Tibial nerve (tissue), 4 donors: ENCODE results near the gene ZNF467. TPM values are rescaled to one million over a fixed set of nuclear protein-coding genes. Genes with fewer than 3 reads are reported as not detected.

Experiments used
- DNase-seq, 2 donors: peaks; one replicate each; pipeline ENCODE4 v3.0.0-alpha.2; 2019; ENCODE audit warnings: low spot score in 2 of 2
- H3K27ac ChIP-seq, 4 donors: fragments of 200-600 bp; sonication (generic) in 3 of 4; one replicate each; pipeline ENCODE4 v1.5.1; 2017 to 2019; ENCODE audit warnings: mild to moderate bottlenecking in 1 of 4
- H3K27me3 ChIP-seq, 2 donors: fragments of 200-600 bp; sonication (generic) in 1 of 2; one replicate each; pipeline versions ENCODE4 v1.5.1 to v1.6.0; 2017 to 2019
- H3K36me3 ChIP-seq, 3 donors: fragments of 200-600 bp; sonication (generic); one replicate each; pipeline ENCODE4 v1.5.1; 2018 to 2019
- H3K4me1 ChIP-seq, 4 donors: fragments of 200-600 bp; sonication (generic) in 3 of 4; one replicate each; pipeline ENCODE4 v1.5.1; 2017 to 2019
- H3K4me3 ChIP-seq, 4 donors: fragments of 200-600 bp; sonication (generic) in 3 of 4; one replicate each; pipeline ENCODE4 v1.5.1; 2017 to 2019; ENCODE audit warnings: mild to moderate bottlenecking in 1 of 4, moderate library complexity in 1 of 4
- H3K9me3 ChIP-seq, 4 donors: fragments of 200-600 bp; sonication (generic) in 3 of 4; one replicate each; pipeline ENCODE4 v1.5.1; 2017 to 2019
- CTCF ChIP-seq, 5 experiments: fragments of 200-600 bp in 3 of 5; fragments of 450-650 bp in 2 of 5; sonication (generic) in 3 of 5; IDR thresholded peaks; one replicate each; pipeline ENCODE4 v1.5.1; 2016 to 2019; ENCODE audit warnings: antibody characterized with exemption in 5 of 5, mild to moderate bottlenecking in 3 of 5, moderate library complexity in 2 of 5
- EP300 ChIP-seq, 2 donors: sonication (generic); formaldehyde crosslinking; IDR thresholded peaks; one replicate each; pipeline ENCODE4 v1.6.1; 2017; ENCODE audit warnings: antibody characterized with exemption in 2 of 2, mild to moderate bottlenecking in 1 of 2
- POLR2A ChIP-seq, 2 donors: fragments of 450-650 bp; IDR thresholded peaks; one replicate each; pipeline ENCODE4 v1.6.1; 2017; ENCODE audit warnings: antibody characterized with exemption in 2 of 2, mild to moderate bottlenecking in 2 of 2, moderate library complexity in 2 of 2
- WGBS, 2 donors: methylation state at CpG; one replicate each; pipeline ENCODE4 v1.1.5; 2018; 5-methylcytosine and 5-hydroxymethylcytosine counted together
- total RNA-seq, 4 donors: library from RNA; depleted of rRNA; stranded (reverse); fragments of >200 nt; gene quantifications; one replicate each; pipeline ENCODE4 v1.1.0, GENCODE V29; 2016

ZNF467 gene
- total RNA-seq, 4 donors from 2014 or later: 3.3 to 15.9 (median 5.5) TPM

- Histone ChIP-seq H3K36me3 (peaks cover 0 to 69% (median 0%) of the 10 kb centered on the region in 3 donors), H3K27ac (peak overlapping the region; percentile 38 to 88 (median 72)), H3K4me1 (peaks cover 0 to 41% (median 16%) of the 10 kb centered on the region in 4 donors), H3K9me3 (no peaks in the 10 kb centered on the region), H3K27me3 (no peaks in the 10 kb centered on the region), H3K4me3 (no peak overlapping the region)
- DNase-seq: no peak
- 82 to 88% methylated on average over 16 of the region's 16 CpGs for WGBS, 2 donors
- TF ChIP-seq POLR2A (IDR thresholded peaks at IDR 0.05) (no peak), CTCF (IDR thresholded peaks at IDR 0.05) (no peak), EP300 (IDR thresholded peaks at IDR 0.05) (no peak)
Observed at GRCh38 chr7:149721084-149721601, 52.2 kb downstream of the ZNF467 start.

- no peaks in the 10 kb centered on the region for H3K27me3 ChIP-seq
- peak; percentile 46 to 83 for DNase-seq
- 43 to 65% methylated on average over 11 to 22 of the region's 22 CpGs for WGBS, 2 donors
- H3K4me3 ChIP-seq: no peak overlapping the region
- H3K9me3 ChIP-seq: no peaks in the 10 kb centered on the region
- peaks cover 0 to 47% (median 18%) of the 10 kb centered on the region in 4 donors for H3K4me1 ChIP-seq
- TF ChIP-seq POLR2A (IDR thresholded peaks at IDR 0.05) (peak in 1 of 2 donors; percentile 29), CTCF (IDR thresholded peaks at IDR 0.05) (peak in 1 of 5 experiments; percentile 7), EP300 (IDR thresholded peaks at IDR 0.05) (peak; percentile 62 to 83)
- H3K36me3 ChIP-seq: peaks cover 0 to 62% (median 0%) of the 10 kb centered on the region in 3 donors
- peak overlapping the region; percentile 55 to 88 (median 73) for H3K27ac ChIP-seq
Observed at GRCh38 chr7:149720372-149721083, 52.9 kb downstream of the ZNF467 start.

GRCh38 chr7:149719912-149720335 lies 53.5 kb downstream of the ZNF467 start:
- Histone ChIP-seq H3K4me3 (no peak overlapping the region), H3K4me1 (peaks cover 0 to 51% (median 21%) of the 10 kb centered on the region in 4 donors), H3K36me3 (peaks cover 0 to 56% (median 0%) of the 10 kb centered on the region in 3 donors), H3K9me3 (no peaks in the 10 kb centered on the region), H3K27me3 (no peaks in the 10 kb centered on the region), H3K27ac (peak overlapping the region; percentile 55 to 88 (median 73))
- DNase-seq: no peak
- TF ChIP-seq POLR2A (IDR thresholded peaks at IDR 0.05): no peak
- no peak for TF ChIP-seq CTCF (IDR thresholded peaks at IDR 0.05)
- WGBS, 2 donors: 38 to 50% methylated on average over 5 of the region's 5 CpGs

GRCh38 chr7:149719050-149719899 lies 54.1 kb downstream of the ZNF467 start:
- Histone ChIP-seq H3K4me3 (no peak overlapping the region), H3K36me3 (peaks cover 0 to 50% (median 0%) of the 10 kb centered on the region in 3 donors), H3K27ac (peak overlapping the region; percentile 55 to 88 (median 73)), H3K9me3 (no peaks in the 10 kb centered on the region), H3K27me3 (no peaks in the 10 kb centered on the region), H3K4me1 (peaks cover 0 to 53% (median 21%) of the 10 kb centered on the region in 4 donors)
- DNase-seq: no peak
- TF ChIP-seq POLR2A (IDR thresholded peaks at IDR 0.05) (no peak), CTCF (IDR thresholded peaks at IDR 0.05) (no peak), EP300 (IDR thresholded peaks at IDR 0.05) (no peak)
- WGBS, 2 donors: 79 to 86% methylated on average over 29 of the region's 29 CpGs
